HG02870 (cell line): ENCODE measurements around the gene MAPK6.

Experiments
- ATAC-seq: cut with Tn5 transposase; IDR thresholded peaks from one replicate; pipeline ENCODE4 v1.9.1; 2021; ENCODE audit warnings: mild to moderate bottlenecking, moderate library complexity; ENCODE audit not compliant: unreplicated experiment

The MAPK6 gene

GRCh38 chr15:52102463-52102862, 83.4 kb downstream of the MAPK6 start:
- no peak for ATAC-seq

GRCh38 chr15:52103217-52104207, 84.5 kb downstream of the MAPK6 start:
- ATAC-seq, result peak; percentile 57

- ATAC-seq, result peak; percentile 30
These were observed 85.5 kb downstream of the MAPK6 start for GRCh38 chr15:52104532-52105004.

GRCh38 chr15:52105846-52106245, 86.8 kb downstream of the MAPK6 start:
- no peak for ATAC-seq

GRCh38 chr15:52106641-52107040, 87.6 kb downstream of the MAPK6 start:
- ATAC-seq, result no peak

- ATAC-seq, result no peak
These were observed 88.2 kb downstream of the MAPK6 start for GRCh38 chr15:52107238-52107637.

GRCh38 chr15:52109559-52110451, 90.8 kb downstream of the MAPK6 start:
- peak; percentile 60 for ATAC-seq

- ATAC-seq, result no peak
These were observed 92.6 kb downstream of the MAPK6 start for GRCh38 chr15:52111517-52112202.

- no peak for ATAC-seq
These were observed 93.3 kb downstream of the MAPK6 start for GRCh38 chr15:52112203-52112750.

GRCh38 chr15:52113235-52113634, 94.2 kb downstream of the MAPK6 start:
- ATAC-seq, result no peak

- no peak for ATAC-seq
These were observed 94.7 kb downstream of the MAPK6 start for GRCh38 chr15:52113708-52114107.

GRCh38 chr15:52114261-52115055, 95.4 kb downstream of the MAPK6 start:
- ATAC-seq, result no peak

- no peak for ATAC-seq
These were observed 96.8 kb downstream of the MAPK6 start for GRCh38 chr15:52115598-52116427.
